ENCODE data around the gene SIRT2. TPM values are rescaled to one million over a fixed set of nuclear protein-coding genes. Genes with fewer than 3 reads are reported as not detected.
"Not testable (repeated sequence)": the region's sequence is repeated elsewhere in the genome, so short reads cannot be mapped to it uniquely, and the experiment has no call there.

Gene SIRT2
- total RNA-seq (10 to 100 TPM; 57.6 to 75.9 (median 60.3) TPM), polyA plus RNA-seq (96.5 TPM)
- long read RNA-seq, donor 1, transcript SIRT2-201 (16 exons, 2,070 nt), result minor isoform, 21 of 212 reads
- long read RNA-seq, donor 1, transcript SIRT2-204 (15 exons, 2,062 nt), result major isoform, 135 of 212 reads
- long read RNA-seq, donor 1, partial matches to known transcripts, result 7 of 212 reads
- long read RNA-seq, donor 1, other reads (novel, unspliced or antisense), result 45 of 212 reads
- long read RNA-seq, donor 2, transcript SIRT2-201 (16 exons, 2,070 nt), result minor isoform, 9 of 100 reads
- long read RNA-seq, donor 2, transcript SIRT2-204 (15 exons, 2,062 nt), result major isoform, 58 of 100 reads
- long read RNA-seq, donor 2, partial matches to known transcripts, result 2 of 100 reads
- long read RNA-seq, donor 2, other reads (novel, unspliced or antisense), result 29 of 100 reads
- long read RNA-seq, donor 3, transcript SIRT2-204 (15 exons, 2,062 nt), result major isoform, 223 of 351 reads
- long read RNA-seq, donor 3, transcript SIRT2-201 (16 exons, 2,070 nt), result minor isoform, 45 of 351 reads
- long read RNA-seq, donor 3, partial matches to known transcripts, result 6 of 351 reads
- long read RNA-seq, donor 3, other reads (novel, unspliced or antisense), result 74 of 351 reads
- long read RNA-seq, donor 4, transcript SIRT2-201 (16 exons, 2,070 nt), result minor isoform, 7 of 87 reads
- long read RNA-seq, donor 4, transcript SIRT2-204 (15 exons, 2,062 nt), result major isoform, 50 of 87 reads
- long read RNA-seq, donor 4, partial matches to known transcripts, result 3 of 87 reads
- long read RNA-seq, donor 4, other reads (novel, unspliced or antisense), result 25 of 87 reads

- Histone ChIP-seq H3K27ac (ENCODE audit: low read length) (peak within 1 kb of the TSS; percentile 87), H3K27me3 (ENCODE audit: control insufficient read depth, insufficient read depth) (no peaks in the 10 kb centered on the region), H3K4me1 (ENCODE audit: control insufficient read depth, insufficient read depth, low read length) (peaks cover 3% of the 10 kb centered on the region), H3K9me3 (ENCODE audit: control insufficient read depth, low read length) (no peaks in the 10 kb centered on the region), H3K4me3 (ENCODE audit: low read length) (peak within 1 kb of the TSS; percentile 70)
- under 1% methylated on average over 64 of the region's 64 CpGs for WGBS
- intact Hi-C loops (cut with DNase I), result no loop called here
- peak; percentile 98 to 99 for ATAC-seq
- peak; percentile 100 for DNase-seq
Measured at GRCh38 chr19:38899447-38900201, at the start of gene SIRT2, which contains the start of gene NFKBIB. Gene SIRT2, minus strand, starts transcription at chr19:38899618. Its CDS starts 97 bp downstream, at chr19:38899521. Gene NFKBIB, plus strand, starts transcription at chr19:38899969. Its CDS starts 64 bp downstream, at chr19:38900033.

- Histone ChIP-seq H3K27me3 (ENCODE audit: control insufficient read depth, insufficient read depth) (no peaks in the 10 kb centered on the region), H3K9me3 (ENCODE audit: control insufficient read depth, low read length) (no peaks in the 10 kb centered on the region), H3K4me1 (ENCODE audit: control insufficient read depth, insufficient read depth, low read length) (peaks cover 5% of the 10 kb centered on the region), H3K27ac (ENCODE audit: low read length) (no peak overlapping the region), H3K4me3 (ENCODE audit: low read length) (no peak overlapping the region)
- intact Hi-C loops (cut with DNase I), result no loop called here
- ATAC-seq (no peak), DNase-seq (no peak)
- 89% methylated on average over 11 of the region's 11 CpGs for WGBS
Measured at GRCh38 chr19:38946229-38947010, 47.0 kb upstream of the SIRT2 start.

GRCh38 chr19:38945562-38946228 is 46.3 kb upstream of the SIRT2 start:
- peaks cover 5% of the 10 kb centered on the region for H3K4me1 ChIP-seq (ENCODE audit: control insufficient read depth, insufficient read depth, low read length)
- intact Hi-C loops (cut with DNase I), result no loop called here
- H3K27ac ChIP-seq (ENCODE audit: low read length), result no peak overlapping the region
- H3K27me3 ChIP-seq (ENCODE audit: control insufficient read depth, insufficient read depth), result no peaks in the 10 kb centered on the region
- no peak for DNase-seq
- no peak overlapping the region for H3K4me3 ChIP-seq (ENCODE audit: low read length)
- ATAC-seq, result no peak
- no peaks in the 10 kb centered on the region for H3K9me3 ChIP-seq (ENCODE audit: control insufficient read depth, low read length)
- 92% methylated on average over 3 of the region's 3 CpGs for WGBS

- no peaks in the 10 kb centered on the region for H3K27me3 ChIP-seq (ENCODE audit: control insufficient read depth, insufficient read depth)
- no peak overlapping the region for H3K27ac ChIP-seq (ENCODE audit: low read length)
- intact Hi-C loops (cut with DNase I), result no loop called here
- H3K4me3 ChIP-seq (ENCODE audit: low read length), result no peak overlapping the region
- no peaks in the 10 kb centered on the region for H3K9me3 ChIP-seq (ENCODE audit: control insufficient read depth, low read length)
- no peak for ATAC-seq
- no peak for DNase-seq
- 86% methylated on average over 12 of the region's 12 CpGs for WGBS
- H3K4me1 ChIP-seq (ENCODE audit: control insufficient read depth, insufficient read depth, low read length), result peaks cover 1% of the 10 kb centered on the region
Measured at GRCh38 chr19:38944981-38945506, 45.6 kb upstream of the SIRT2 start.

- peak; percentile 42 to 60 for ATAC-seq
- H3K27ac ChIP-seq (ENCODE audit: low read length), result no peak overlapping the region
- H3K9me3 ChIP-seq (ENCODE audit: control insufficient read depth, low read length), result no peaks in the 10 kb centered on the region
- no peak overlapping the region for H3K4me3 ChIP-seq (ENCODE audit: low read length)
- DNase-seq, result no peak
- intact Hi-C loops (cut with DNase I), result no loop called here
- 78% methylated on average over 20 of the region's 20 CpGs for WGBS
- H3K27me3 ChIP-seq (ENCODE audit: control insufficient read depth, insufficient read depth), result no peaks in the 10 kb centered on the region
- H3K4me1 ChIP-seq (ENCODE audit: control insufficient read depth, insufficient read depth, low read length), result no peaks in the 10 kb centered on the region
Measured at GRCh38 chr19:38942471-38943181, 43.2 kb upstream of the SIRT2 start.

- no peak overlapping the region for H3K4me3 ChIP-seq (ENCODE audit: low read length)
- no peaks in the 10 kb centered on the region for H3K4me1 ChIP-seq (ENCODE audit: control insufficient read depth, insufficient read depth, low read length)
- H3K27me3 ChIP-seq (ENCODE audit: control insufficient read depth, insufficient read depth), result no peaks in the 10 kb centered on the region
- no peak overlapping the region for H3K27ac ChIP-seq (ENCODE audit: low read length)
- 79% methylated on average over 2 of the region's 2 CpGs for WGBS
- ATAC-seq (no peak), DNase-seq (no peak)
- intact Hi-C loops (cut with DNase I), result no loop called here
- H3K9me3 ChIP-seq (ENCODE audit: control insufficient read depth, low read length), result no peaks in the 10 kb centered on the region
Measured at GRCh38 chr19:38941979-38942378, 42.6 kb upstream of the SIRT2 start.

GRCh38 chr19:38941466-38941865 is 42.0 kb upstream of the SIRT2 start:
- H3K27me3 ChIP-seq (ENCODE audit: control insufficient read depth, insufficient read depth); H3K4me1 ChIP-seq (ENCODE audit: control insufficient read depth, insufficient read depth, low read length); H3K27ac ChIP-seq (ENCODE audit: low read length); ATAC-seq; DNase-seq; intact Hi-C loops (cut with DNase I); H3K4me3 ChIP-seq (ENCODE audit: low read length); H3K9me3 ChIP-seq (ENCODE audit: control insufficient read depth, low read length): not testable (repeated sequence)
- WGBS, result 85% methylated on average over 5 of the region's 5 CpGs

- H3K27me3 ChIP-seq (ENCODE audit: control insufficient read depth, insufficient read depth), result no peaks in the 10 kb centered on the region
- no peak overlapping the region for H3K4me3 ChIP-seq (ENCODE audit: low read length)
- H3K9me3 ChIP-seq (ENCODE audit: control insufficient read depth, low read length), result no peaks in the 10 kb centered on the region
- H3K4me1 ChIP-seq (ENCODE audit: control insufficient read depth, insufficient read depth, low read length), result no peaks in the 10 kb centered on the region
- DNase-seq (no peak), ATAC-seq (no peak)
- WGBS, result 48% methylated on average over 5 of the region's 5 CpGs
- intact Hi-C loops (cut with DNase I), result no loop called here
- no peak overlapping the region for H3K27ac ChIP-seq (ENCODE audit: low read length)
Measured at GRCh38 chr19:38939957-38940356, 40.5 kb upstream of the SIRT2 start.

- Histone ChIP-seq H3K27ac (ENCODE audit: low read length) (no peak overlapping the region), H3K4me3 (ENCODE audit: low read length) (no peak overlapping the region), H3K9me3 (ENCODE audit: control insufficient read depth, low read length) (no peaks in the 10 kb centered on the region), H3K4me1 (ENCODE audit: control insufficient read depth, insufficient read depth, low read length) (no peaks in the 10 kb centered on the region), H3K27me3 (ENCODE audit: control insufficient read depth, insufficient read depth) (no peaks in the 10 kb centered on the region)
- intact Hi-C loops (cut with DNase I), result loop anchor here in 1 of 4 donors (5.0 kb wide), 1 partner anchor 81 kb away; no protein-coding TSS in a partner anchor
- ATAC-seq, result no peak
- 92% methylated on average over 4 of the region's 4 CpGs for WGBS
- DNase-seq, result peak in 1 of 3 donors; percentile 9
Measured at GRCh38 chr19:38933544-38933943, 34.1 kb upstream of the SIRT2 start.

Data from right cardiac atrium (tissue), 5 donors.